GM12878 (cell line): Measurements from ENCODE around the gene FXYD3. TPM values are rescaled to one million over a fixed set of nuclear protein-coding genes. Genes with fewer than 3 reads are reported as not detected.

Source experiments
- ATAC-seq: fragments of 200-7000 bp; cut with Tn5 transposase; 3 replicates; pipeline ENCODE4 v1.9.1; 2020; ENCODE audit warnings: mild to moderate bottlenecking, moderate library complexity
- BruUV-seq: library from RNA; stranded (reverse); fragments of 400-500 nt; replicated peaks from 2 replicates; lab custom pipeline; 2021; lab: Mats Ljungman, UMichigan
- CTCF ChIA-PET: fragments of 300-600 bp; sonication (Branson Sonifier 250); formaldehyde crosslinking; extraction: SDS; loops from one replicate; lab custom pipeline; 2021; ENCODE audit warnings: inconsistent platforms; lab: Yijun Ruan, JAX
- POLR2A ChIA-PET: fragments of 350-600 bp; formaldehyde crosslinking; extraction: SDS; loops from one replicate; lab custom pipeline; 2021; ENCODE audit warnings: inconsistent platforms; lab: Charles Lee
- RAD21 ChIA-PET: fragments of 300-600 bp; sonication (Branson Sonifier 250); formaldehyde crosslinking; loops from one replicate; lab custom pipeline; 2023; ENCODE audit warnings: antibody characterized with exemption; ENCODE audit not compliant: unreplicated experiment; lab: Charles Lee
- SMC1A ChIA-PET: fragments of 300-600 bp; sonication (Branson Sonifier 250); formaldehyde crosslinking; loops from one replicate; lab custom pipeline; 2023; ENCODE audit not compliant: unreplicated experiment, uncharacterized antibody; lab: Charles Lee
- DNase-seq: peaks from one replicate; pipeline ENCODE4 v3.0.0-alpha.2; 2011; ENCODE audit warnings: low read depth, low spot score
- FAIRE-seq: peaks from 3 replicates; lab custom pipeline; 2011; peaks lifted over from hg19 to GRCh38; lab: Jason Lieb, UNC
- H2AFZ ChIP-seq: 2 replicates; pipeline ENCODE4 v1.6.0; 2011; ENCODE audit warnings: low read depth, low read length, control low read depth; ENCODE audit not compliant: control insufficient read depth
- H3K27ac ChIP-seq: 2 replicates; pipeline ENCODE4 v1.5.1; 2011; ENCODE audit warnings: control low read depth; ENCODE audit not compliant: control insufficient read depth, insufficient read depth
- H3K27me3 ChIP-seq, 2 experiments: replicated peaks in 1 of 2; 2 replicates each; pipeline versions ENCODE4 v1.6.0 to v1.6.1; 2011; ENCODE audit warnings: low read length in 1 of 2; ENCODE audit not compliant: control insufficient read depth in 2 of 2, insufficient read depth in 2 of 2
- H3K36me3 ChIP-seq, 2 experiments: 2 replicates each; pipeline ENCODE4 v1.5.1; 2011; ENCODE audit warnings: low read length in 1 of 2; ENCODE audit not compliant: control insufficient read depth in 2 of 2, insufficient read depth in 2 of 2
- H3K4me1 ChIP-seq: 2 replicates; pipeline ENCODE4 v1.6.1; 2011; ENCODE audit warnings: mild to moderate bottlenecking, low read length, moderate library complexity, mixed read lengths; ENCODE audit not compliant: control insufficient read depth, insufficient read depth
- H3K4me2 ChIP-seq: 2 replicates; pipeline ENCODE4 v1.6.0; 2011; ENCODE audit warnings: control low read depth; ENCODE audit not compliant: control insufficient read depth, insufficient read depth
- H3K4me3 ChIP-seq: fragments of 200-600 bp; sonication (generic); 2 replicates; pipeline ENCODE4 v1.5.1; 2016
- H3K79me2 ChIP-seq: 2 replicates; pipeline ENCODE4 v1.6.0; 2011; ENCODE audit warnings: low read length; ENCODE audit not compliant: control insufficient read depth, insufficient read depth
- H3K9ac ChIP-seq: 2 replicates; pipeline ENCODE4 v1.8.0; 2011; ENCODE audit warnings: low read length, control low read depth, mixed read lengths; ENCODE audit not compliant: control insufficient read depth, insufficient read depth
- H3K9me3 ChIP-seq: replicated peaks from 3 replicates; pipeline ENCODE4 v1.5.1; 2011; ENCODE audit warnings: mild to moderate bottlenecking, low read length; ENCODE audit not compliant: control insufficient read depth, insufficient read depth
- H4K20me1 ChIP-seq: 2 replicates; pipeline ENCODE4 v1.6.0; 2011; ENCODE audit not compliant: control insufficient read depth, insufficient read depth
- BRCA1 ChIP-seq: IDR thresholded peaks from 2 replicates; pipeline ENCODE4 v1.6.1; 2011; ENCODE audit warnings: low read depth, low read length, improper control_type of control experiment
- ESRRA ChIP-seq: IDR thresholded peaks from 2 replicates; pipeline ENCODE4 v1.6.1; 2012; ENCODE audit warnings: mild to moderate bottlenecking, low read length, improper control_type of control experiment
- POLR2A ChIP-seq: IDR thresholded peaks from 2 replicates; pipeline ENCODE4 v1.6.1; 2011; ENCODE audit warnings: low read depth, mild to moderate bottlenecking, low read length
- POU2F2 ChIP-seq: IDR thresholded peaks from 3 replicates; pipeline ENCODE4 v1.6.1; 2011; ENCODE audit warnings: low read depth, mild to moderate bottlenecking, low read length, borderline replicate concordance
- SMC3 ChIP-seq: IDR thresholded peaks from 2 replicates; pipeline ENCODE4 v1.6.1; 2011; ENCODE audit warnings: low read length, improper control_type of control experiment, borderline replicate concordance
- SPI1 ChIP-seq: IDR thresholded peaks from 2 replicates; pipeline ENCODE4 v1.6.1; 2011; ENCODE audit warnings: low read depth, mild to moderate bottlenecking, low read length, moderate library complexity, borderline replicate concordance; ENCODE audit not compliant: insufficient read depth
- WGBS: methylation state at CpG from one replicate; pipeline ENCODE4 v1.1.6; 2016; ENCODE audit warnings: low lambda C conversion rate; ENCODE audit not compliant: insufficient replicate concordance, insufficient coverage; ENCODE audit errors: missing lambda C conversion rate; 5-methylcytosine and 5-hydroxymethylcytosine counted together
- in situ Hi-C: fragments of 300-500 bp; cut with MboI; formaldehyde crosslinking; loops from 9 replicates; pipeline ENCODE4 v1.14.3; 2018; ENCODE audit warnings: mixed read lengths
- intact Hi-C: fragments of 100-400 bp; cut with micrococcal nuclease; formaldehyde crosslinking; loops from one replicate; pipeline ENCODE4 v1.14.2; 2022; ENCODE audit not compliant: unreplicated experiment
- polyA plus RNA-seq, 11 experiments: library from polyadenylated mRNA; depleted of rRNA in 4 of 11; unstranded in 6 of 11; stranded (reverse) in 5 of 11; fragments of >200 nt; fragmentation: Nextera tagmentation in 4 of 11; fragmentation: Illumina TruSeq in 1 of 11; extraction: Ambion mirVana in 4 of 11; extraction: Trizol in 1 of 11; gene quantifications; 1 replicate in 1 of 11; 2 replicates in 10 of 11; pipeline versions ENCODE4 v1.2.1 to v1.2.3, GENCODE V29; 2011 to 2016; ENCODE audit warnings: inconsistent platforms in 2 of 11, missing spikeins in 2 of 11, low read depth in 1 of 11
- total RNA-seq, 4 experiments: library from RNA; depleted of rRNA in 3 of 4; stranded (reverse); fragments of >200 nt in 3 of 4; fragmentation: Illumina TruSeq in 1 of 4; extraction: Trizol in 1 of 4; gene quantifications; 2 replicates each; pipeline versions ENCODE4 v1.2.1 to v1.2.3, GENCODE V29; 2013 to 2021
- TF ChIP-seq, protein P1 (sequence below): IDR thresholded peaks from 2 replicates; pipeline ENCODE4 v1.6.1; 2011; ENCODE audit warnings: mild to moderate bottlenecking, low read depth, low read length, moderate library complexity; ENCODE audit not compliant: insufficient replicate concordance
- TF ChIP-seq, protein P2 (sequence below): fragments of 450-650 bp; IDR thresholded peaks from 2 replicates; pipeline ENCODE4 v1.6.1; 2018; ENCODE audit warnings: mild to moderate bottlenecking, low read depth, moderate library complexity; ENCODE audit not compliant: partially characterized antibody
- TF ChIP-seq, protein P3 (sequence below): fragments of 450-650 bp; IDR thresholded peaks from 2 replicates; pipeline ENCODE4 v1.6.1; 2017; ENCODE audit warnings: mild to moderate bottlenecking, moderate library complexity

Gene FXYD3
- total and polyA plus RNA-seq, 10 of the 15 experiments (the other 5 are each of a cell fraction or from before 2014, with no cell fraction given), result 0.09 to 0.44 TPM; not detected in 8

DNA sequence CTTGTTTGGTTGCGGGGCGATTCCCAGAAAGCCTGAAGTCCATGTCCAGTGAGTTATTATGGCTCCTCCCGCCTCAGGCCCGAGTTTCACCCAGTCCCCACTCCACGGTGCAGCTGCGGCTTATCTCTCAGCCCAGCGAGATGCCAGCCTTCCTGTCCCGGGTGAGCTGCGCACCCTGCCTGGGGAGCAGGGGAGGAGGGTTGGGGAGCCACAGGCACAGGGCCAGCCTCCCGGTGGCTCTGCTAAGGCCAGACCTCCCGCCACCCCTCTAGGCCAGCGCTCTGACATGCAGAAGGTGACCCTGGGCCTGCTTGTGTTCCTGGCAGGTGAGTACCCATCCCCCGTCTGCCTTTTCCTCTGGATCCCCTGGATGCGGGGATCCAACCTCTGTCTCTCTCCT, 3.5 kb downstream of the FXYD3 start:
- Histone ChIP-seq H4K20me1 (no peaks in the 10 kb centered on the region), H3K27ac (no peak overlapping the region), H3K9ac (no peak overlapping the region), H3K36me3 (no peaks in the 10 kb centered on the region), H3K27me3 (no peaks in the 10 kb centered on the region), H3K4me3 (no peak overlapping the region), H3K9me3 (no peaks in the 10 kb centered on the region), H3K4me1 (peaks cover 9% of the 10 kb centered on the region), H3K79me2 (no peaks in the 10 kb centered on the region), H2AFZ (no peak overlapping the region), H3K4me2 (no peak overlapping the region)
- in situ Hi-C loops (no loop called here), intact Hi-C loops (no loop called here)
- SMC1A ChIA-PET, result interaction anchor here (3.6 kb wide), 1 partner anchor 22 kb away, joined by 10 read pairs; no protein-coding TSS in a partner anchor
- FAIRE-seq (no peak), DNase-seq (no peak), ATAC-seq (no peak)
- POLR2A ChIA-PET, result no interaction called here
- 37% methylated on average over 13 of the region's 14 CpGs for whole genome bisulfite sequencing
- CTCF ChIA-PET, result interaction anchor here (6.4 kb wide), 2 partner anchors 17 to 23 kb away, joined by 34 to 75 read pairs; partner anchors contain the start of genes FXYD7 and LGI4
- RAD21 ChIA-PET, result interaction anchor here (0.5 to 1.6 kb wide), 2 partner anchors 11 to 17 kb away, joined by 3 to 6 read pairs; no protein-coding TSS in a partner anchor
- TF ChIP-seq, protein P1, sequence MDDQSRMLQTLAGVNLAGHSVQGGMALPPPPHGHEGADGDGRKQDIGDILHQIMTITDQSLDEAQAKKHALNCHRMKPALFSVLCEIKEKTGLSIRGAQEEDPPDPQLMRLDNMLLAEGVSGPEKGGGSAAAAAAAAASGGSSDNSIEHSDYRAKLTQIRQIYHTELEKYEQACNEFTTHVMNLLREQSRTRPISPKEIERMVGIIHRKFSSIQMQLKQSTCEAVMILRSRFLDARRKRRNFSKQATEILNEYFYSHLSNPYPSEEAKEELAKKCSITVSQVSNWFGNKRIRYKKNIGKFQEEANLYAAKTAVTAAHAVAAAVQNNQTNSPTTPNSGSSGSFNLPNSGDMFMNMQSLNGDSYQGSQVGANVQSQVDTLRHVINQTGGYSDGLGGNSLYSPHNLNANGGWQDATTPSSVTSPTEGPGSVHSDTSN, result no peak
- TF ChIP-seq POU2F2, result no peak
- no peak for TF ChIP-seq SMC3
- TF ChIP-seq ESRRA, result no peak
- TF ChIP-seq, protein P2, sequence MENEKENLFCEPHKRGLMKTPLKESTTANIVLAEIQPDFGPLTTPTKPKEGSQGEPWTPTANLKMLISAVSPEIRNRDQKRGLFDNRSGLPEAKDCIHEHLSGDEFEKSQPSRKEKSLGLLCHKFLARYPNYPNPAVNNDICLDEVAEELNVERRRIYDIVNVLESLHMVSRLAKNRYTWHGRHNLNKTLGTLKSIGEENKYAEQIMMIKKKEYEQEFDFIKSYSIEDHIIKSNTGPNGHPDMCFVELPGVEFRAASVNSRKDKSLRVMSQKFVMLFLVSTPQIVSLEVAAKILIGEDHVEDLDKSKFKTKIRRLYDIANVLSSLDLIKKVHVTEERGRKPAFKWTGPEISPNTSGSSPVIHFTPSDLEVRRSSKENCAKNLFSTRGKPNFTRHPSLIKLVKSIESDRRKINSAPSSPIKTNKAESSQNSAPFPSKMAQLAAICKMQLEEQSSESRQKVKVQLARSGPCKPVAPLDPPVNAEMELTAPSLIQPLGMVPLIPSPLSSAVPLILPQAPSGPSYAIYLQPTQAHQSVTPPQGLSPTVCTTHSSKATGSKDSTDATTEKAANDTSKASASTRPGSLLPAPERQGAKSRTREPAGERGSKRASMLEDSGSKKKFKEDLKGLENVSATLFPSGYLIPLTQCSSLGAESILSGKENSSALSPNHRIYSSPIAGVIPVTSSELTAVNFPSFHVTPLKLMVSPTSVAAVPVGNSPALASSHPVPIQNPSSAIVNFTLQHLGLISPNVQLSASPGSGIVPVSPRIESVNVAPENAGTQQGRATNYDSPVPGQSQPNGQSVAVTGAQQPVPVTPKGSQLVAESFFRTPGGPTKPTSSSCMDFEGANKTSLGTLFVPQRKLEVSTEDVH, result no peak
- TF ChIP-seq, protein P3, sequence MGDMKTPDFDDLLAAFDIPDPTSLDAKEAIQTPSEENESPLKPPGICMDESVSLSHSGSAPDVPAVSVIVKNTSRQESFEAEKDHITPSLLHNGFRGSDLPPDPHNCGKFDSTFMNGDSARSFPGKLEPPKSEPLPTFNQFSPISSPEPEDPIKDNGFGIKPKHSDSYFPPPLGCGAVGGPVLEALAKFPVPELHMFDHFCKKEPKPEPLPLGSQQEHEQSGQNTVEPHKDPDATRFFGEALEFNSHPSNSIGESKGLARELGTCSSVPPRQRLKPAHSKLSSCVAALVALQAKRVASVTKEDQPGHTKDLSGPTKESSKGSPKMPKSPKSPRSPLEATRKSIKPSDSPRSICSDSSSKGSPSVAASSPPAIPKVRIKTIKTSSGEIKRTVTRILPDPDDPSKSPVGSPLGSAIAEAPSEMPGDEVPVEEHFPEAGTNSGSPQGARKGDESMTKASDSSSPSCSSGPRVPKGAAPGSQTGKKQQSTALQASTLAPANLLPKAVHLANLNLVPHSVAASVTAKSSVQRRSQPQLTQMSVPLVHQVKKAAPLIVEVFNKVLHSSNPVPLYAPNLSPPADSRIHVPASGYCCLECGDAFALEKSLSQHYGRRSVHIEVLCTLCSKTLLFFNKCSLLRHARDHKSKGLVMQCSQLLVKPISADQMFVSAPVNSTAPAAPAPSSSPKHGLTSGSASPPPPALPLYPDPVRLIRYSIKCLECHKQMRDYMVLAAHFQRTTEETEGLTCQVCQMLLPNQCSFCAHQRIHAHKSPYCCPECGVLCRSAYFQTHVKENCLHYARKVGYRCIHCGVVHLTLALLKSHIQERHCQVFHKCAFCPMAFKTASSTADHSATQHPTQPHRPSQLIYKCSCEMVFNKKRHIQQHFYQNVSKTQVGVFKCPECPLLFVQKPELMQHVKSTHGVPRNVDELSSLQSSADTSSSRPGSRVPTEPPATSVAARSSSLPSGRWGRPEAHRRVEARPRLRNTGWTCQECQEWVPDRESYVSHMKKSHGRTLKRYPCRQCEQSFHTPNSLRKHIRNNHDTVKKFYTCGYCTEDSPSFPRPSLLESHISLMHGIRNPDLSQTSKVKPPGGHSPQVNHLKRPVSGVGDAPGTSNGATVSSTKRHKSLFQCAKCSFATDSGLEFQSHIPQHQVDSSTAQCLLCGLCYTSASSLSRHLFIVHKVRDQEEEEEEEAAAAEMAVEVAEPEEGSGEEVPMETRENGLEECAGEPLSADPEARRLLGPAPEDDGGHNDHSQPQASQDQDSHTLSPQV, result no peak
- no peak for TF ChIP-seq BRCA1
- TF ChIP-seq POLR2A, result no peak
- no peak for TF ChIP-seq SPI1
- BruUV-seq, result no TSS peak
